ENCODE results near the gene KIF5A. TPM values are rescaled to one million over a fixed set of nuclear protein-coding genes. Genes with fewer than 3 reads are reported as not detected.
"Not testable (repeated sequence)": the region's sequence is repeated elsewhere in the genome, so short reads cannot be mapped to it uniquely, and the experiment has no call there.

The KIF5A gene
- total RNA-seq, 1 experiment from 2014 or later: not detected

DNA sequence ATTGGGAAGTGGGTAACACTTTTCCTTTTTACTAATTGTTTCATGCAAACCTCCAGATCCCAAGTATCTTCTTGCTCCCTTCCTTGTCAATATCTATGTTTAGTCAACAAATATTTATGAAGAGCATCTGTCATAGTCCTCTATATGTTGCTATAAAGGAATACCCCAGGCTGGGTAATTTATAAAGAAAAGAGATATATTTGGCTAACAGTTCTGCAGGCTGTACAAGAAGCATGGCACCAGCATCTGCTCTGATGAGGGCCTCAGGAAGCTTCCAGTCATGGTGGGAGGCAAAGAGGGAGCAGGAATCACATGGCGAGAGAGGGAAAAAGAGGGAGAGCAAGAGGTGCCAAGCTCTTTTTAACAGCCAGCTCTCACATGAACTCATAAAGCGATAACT is 4.6 kb downstream of the KIF5A start:
- no peak for DNase-seq (ENCODE audit: low spot score)

DNA sequence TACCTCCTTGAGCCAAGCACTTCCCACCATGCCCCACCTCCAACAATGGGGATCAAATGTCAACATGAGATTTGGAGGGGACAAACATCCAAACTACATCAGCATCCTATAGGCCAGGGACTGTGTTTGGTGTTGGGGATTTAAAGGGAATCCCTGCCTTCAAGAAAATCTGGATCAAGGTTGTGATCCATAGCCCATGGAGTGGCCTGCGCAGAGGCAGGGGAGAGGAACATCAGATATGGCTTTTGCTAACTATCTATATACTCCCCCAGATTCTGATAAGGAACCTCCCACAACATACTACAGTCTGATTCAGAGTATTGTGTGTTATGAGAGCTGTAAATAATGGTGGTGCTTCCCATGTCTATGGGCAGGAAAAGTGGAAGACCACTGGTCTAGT is 5.1 kb downstream of the KIF5A start:
- no peak for DNase-seq (ENCODE audit: low spot score)

DNA sequence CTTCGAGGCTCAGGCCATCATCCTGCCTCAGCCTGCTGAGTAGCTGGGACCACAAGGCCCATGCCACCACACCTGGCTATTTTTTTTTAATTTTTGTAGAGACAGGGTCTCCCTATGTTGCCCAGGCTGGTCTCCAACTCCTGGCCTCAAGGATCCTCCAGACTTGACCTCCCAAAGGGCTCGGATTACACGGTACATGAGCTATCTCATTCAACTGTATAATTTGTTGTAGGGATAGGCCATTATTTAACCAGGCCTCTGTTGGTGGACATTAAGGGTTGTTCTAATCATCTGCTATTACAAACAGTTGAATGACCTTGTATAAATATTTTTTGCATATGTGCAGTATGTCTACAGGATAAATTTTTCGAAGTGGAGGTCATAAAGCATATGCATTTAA is 9.0 kb downstream of the KIF5A start:
- no peak for DNase-seq (ENCODE audit: low spot score)

DNA sequence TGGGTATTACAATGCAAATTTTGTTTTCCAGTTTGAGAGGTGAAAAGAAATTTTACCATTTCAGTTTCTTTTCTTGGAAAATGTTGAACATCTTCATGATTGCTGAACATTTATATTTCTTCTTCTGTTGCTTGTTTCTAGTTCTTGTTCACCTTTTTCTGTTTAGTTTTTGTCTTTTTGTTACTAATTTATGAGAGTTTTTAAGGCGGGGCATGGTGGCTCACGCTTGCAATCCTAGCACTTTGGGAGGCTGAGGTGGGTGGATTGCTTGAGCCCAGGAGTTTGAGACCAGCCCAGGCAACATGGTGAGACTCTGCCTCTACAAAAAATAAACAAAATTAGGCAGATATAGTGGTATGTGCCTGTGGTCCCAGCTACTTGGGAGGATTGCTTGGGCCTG is 10.7 kb downstream of the KIF5A start:
- DNase-seq (ENCODE audit: low spot score): no peak

DNA sequence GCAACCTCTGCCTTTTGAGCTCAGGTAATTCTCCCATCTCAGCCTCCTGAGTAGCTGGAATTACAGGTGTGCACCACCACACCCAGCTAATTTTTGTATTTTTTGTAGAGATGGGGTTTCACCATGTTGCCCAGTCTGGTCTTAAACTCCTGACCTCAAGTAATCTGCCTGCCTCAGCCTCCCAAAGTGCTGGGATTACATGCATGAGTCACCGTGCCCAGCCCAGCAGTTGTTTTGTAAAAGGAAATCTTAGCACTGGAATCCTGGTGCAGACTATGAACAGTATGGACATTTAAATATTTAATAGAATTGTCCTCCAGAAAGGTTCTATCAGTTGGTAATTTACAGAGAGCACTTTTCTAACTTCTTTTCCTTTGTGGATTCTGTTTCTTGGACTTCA is 11.3 kb downstream of the KIF5A start:
- DNase-seq (ENCODE audit: low spot score): not testable (repeated sequence)

DNA sequence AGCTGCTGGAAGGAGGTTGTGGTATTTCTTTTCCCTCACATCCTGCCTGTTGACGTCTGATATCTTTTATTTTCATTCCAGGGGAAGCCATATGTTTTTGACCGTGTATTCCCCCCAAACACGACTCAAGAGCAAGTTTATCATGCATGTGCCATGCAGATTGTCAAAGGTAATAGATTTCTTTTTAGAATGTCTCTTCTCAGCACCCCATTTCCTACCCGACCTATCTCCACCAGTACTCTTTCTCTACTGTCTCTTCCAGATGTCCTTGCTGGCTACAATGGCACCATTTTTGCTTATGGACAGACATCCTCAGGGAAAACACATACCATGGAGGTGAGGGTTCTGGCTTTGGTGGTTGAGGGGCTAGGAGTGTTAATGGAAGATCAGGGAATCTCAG is 13.5 kb downstream of the KIF5A start:
- DNase-seq (ENCODE audit: low spot score): no peak

DNA sequence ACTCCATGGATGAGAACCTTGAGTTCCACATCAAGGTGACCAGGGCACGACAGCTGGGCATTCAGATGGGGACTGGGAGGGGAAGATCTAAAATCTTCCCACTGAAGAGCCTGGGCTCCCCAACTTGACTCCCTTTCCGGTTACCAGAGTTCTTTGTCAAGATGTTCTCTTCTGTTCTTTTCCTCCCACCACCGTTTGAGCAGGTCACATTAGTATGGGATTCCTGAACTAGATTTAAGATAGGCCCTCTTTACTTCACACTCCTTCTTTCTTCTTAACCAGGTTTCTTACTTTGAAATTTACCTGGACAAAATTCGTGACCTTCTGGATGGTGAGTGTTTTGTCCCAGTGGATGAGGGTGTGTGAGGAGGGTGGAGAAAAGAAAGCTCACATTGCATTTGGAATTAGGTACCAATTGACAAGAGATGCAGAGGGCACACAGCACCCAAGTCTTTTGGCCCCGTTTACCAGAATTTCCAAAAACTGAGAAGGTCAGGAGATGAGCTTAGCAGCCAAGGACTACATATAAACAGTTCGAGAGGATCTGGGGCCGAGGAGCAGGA is 14.4 kb downstream of the KIF5A start:
- no peak for DNase-seq (ENCODE audit: low spot score)

DNA sequence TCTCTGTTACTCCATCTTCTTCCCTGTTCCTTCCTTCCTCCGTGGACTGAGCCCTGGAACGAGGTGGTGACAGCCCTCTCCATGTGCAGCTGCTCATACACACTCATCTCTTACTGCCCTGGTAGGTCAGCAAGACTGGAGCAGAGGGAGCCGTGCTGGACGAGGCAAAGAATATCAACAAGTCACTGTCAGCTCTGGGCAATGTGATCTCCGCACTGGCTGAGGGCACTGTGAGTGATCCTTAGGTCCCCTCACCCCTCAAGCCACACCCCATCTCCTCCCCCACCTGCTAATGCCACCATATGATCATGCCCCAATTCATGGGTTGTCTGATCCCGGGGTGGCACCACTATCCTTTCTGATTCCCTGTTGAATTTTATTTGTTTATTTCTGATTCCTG is 19.0 kb downstream of the KIF5A start:
- no peak for DNase-seq (ENCODE audit: low spot score)

DNA sequence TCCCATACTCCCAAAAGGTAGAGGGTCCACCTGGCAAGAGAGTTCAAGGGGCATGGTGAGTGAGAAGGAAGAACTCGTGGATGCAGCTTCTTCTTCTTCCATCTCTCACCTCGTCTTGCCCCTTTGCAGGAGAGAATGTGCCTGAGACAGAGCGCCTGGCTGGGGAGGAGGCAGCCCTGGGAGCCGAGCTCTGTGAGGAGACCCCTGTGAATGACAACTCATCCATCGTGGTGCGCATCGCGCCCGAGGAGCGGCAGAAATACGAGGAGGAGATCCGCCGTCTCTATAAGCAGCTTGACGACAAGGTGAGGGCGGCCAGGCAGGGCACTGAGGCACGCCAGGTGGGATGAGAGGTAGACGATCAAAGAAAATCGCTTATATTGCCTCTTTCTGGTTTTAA is 20.0 kb downstream of the KIF5A start:
- no peak for DNase-seq (ENCODE audit: low spot score)

DNA sequence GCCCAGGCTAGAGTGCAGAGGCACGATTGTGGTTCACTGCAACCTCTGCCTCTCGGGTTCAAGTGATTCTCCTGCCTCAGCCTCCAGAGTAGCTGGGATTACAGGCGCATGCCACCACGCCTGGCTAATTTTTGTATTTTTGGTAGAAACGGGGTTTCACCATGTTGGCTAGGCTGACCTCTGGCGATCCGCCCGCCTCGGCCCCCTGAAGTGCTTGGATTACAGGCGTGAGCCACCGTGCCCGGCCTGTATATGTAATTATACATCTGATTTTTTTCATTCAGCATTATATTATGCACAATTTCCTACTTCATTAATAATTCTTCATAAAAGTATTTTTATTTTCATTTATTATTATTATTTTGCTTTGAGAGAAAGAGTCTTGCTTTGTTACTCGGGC is 20.6 kb downstream of the KIF5A start:
- DNase-seq (ENCODE audit: low spot score): not testable (repeated sequence)

DNA sequence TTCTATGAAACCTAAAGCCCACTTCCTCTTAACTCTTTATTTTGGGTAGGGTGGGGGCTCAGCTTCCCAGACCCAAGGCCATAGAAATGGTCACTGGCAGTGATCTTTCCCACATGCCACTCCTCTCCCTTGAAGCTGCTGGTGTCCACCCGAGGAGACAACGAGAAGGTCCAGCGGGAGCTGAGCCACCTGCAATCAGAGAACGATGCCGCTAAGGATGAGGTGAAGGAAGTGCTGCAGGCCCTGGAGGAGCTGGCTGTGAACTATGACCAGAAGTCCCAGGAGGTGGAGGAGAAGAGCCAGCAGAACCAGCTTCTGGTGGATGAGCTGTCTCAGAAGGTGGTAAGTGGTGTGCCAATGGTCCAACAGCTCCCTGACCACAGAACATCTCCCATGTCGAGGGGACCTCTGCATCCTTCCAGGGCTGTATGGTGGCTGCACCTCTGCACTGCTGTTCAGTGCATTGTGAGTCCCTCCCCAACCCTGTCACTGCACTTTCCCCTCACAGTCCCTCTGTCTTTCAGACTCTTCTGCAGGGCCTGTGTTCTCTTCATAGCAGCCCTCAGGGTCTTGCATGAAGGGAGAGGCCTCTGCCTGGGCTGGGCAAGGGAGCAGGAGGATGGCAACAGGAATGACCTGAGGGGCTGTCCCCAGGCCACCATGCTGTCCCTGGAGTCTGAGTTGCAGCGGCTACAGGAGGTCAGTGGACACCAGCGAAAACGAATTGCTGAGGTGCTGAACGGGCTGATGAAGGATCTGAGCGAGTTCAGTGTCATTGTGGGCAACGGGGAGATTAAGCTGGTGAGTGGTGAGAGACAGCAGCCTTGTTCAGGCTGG is 22.3 kb downstream of the KIF5A start:
- DNase-seq (ENCODE audit: low spot score): no peak

DNA sequence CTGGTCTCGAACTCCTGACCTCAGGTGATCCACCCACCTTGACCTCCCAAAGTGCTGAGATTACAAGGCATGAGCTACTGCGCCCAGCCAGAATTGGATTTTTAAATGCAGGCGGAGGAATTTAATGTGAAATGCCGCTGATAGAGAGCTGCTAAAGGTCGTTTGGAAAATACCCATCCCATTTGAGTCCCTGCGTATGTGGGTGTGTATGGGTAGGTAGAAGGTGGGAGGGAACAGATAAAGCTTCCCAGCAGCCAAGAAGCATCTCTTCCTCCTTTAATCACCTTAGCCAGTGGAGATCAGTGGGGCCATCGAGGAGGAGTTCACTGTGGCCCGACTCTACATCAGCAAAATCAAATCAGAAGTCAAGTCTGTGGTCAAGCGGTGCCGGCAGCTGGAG is 25.0 kb downstream of the KIF5A start:
- no peak for DNase-seq (ENCODE audit: low spot score)

DNA sequence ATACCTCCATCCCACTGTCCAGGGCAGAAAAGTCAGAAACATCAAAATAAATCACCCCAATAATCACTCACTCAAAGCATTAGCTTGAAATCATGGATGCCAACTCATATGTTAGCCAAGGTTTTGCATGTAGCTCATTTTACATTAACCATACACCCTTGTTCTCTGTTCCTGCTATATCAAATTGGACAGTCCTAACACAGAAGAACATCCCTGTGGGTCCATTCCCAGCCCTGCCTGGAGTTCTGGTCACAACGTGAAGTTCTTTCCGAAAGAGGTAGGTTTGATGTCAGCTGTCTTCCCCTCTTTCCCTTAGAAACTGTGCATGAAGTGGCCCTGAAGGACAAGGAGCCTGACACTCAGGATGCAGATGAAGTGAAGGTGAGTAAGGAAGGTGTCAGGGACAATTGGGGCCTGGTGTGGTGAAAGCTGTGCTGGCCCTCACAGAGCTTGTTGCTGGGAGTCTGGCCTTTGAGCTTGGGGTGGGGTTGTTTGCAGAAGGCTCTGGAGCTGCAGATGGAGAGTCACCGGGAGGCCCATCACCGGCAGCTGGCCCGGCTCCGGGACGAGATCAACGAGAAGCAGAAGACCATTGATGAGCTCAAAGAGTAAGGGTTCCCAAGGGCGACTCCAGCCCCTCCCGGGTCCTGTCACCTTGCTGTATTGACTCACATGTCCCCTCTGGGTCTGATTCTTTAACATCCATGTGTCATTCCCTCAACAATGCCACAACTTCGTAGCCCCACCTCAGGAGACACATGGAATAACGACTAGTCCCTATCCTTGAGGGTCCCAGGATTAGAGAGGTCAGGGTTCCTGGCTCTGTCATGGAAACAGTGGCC is 26.1 kb downstream of the KIF5A start:
- no peak for DNase-seq (ENCODE audit: low spot score)

DNA sequence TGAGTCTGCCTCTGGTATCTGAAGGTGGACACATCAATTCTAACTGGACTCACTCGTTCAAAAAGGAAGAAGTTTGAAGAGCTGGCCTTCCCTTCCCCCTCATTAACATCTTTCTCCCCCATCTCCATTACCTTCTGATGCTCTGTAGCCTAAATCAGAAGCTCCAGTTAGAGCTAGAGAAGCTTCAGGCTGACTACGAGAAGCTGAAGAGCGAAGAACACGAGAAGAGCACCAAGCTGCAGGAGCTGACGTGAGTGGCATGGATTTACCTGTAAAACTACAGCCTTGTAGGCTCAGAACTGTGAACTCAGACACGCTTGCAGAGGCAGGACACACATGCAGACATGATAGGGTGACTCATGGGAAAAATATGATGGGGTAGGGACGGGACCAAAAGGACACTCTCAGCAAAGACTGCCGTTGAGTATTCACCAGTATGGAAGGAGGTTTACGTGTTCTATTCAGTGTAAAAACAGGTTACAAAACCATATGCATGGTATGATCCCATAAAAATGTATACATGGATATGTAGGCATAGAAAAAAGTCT is 26.8 kb downstream of the KIF5A start:
- no peak for DNase-seq (ENCODE audit: low spot score)

DNA sequence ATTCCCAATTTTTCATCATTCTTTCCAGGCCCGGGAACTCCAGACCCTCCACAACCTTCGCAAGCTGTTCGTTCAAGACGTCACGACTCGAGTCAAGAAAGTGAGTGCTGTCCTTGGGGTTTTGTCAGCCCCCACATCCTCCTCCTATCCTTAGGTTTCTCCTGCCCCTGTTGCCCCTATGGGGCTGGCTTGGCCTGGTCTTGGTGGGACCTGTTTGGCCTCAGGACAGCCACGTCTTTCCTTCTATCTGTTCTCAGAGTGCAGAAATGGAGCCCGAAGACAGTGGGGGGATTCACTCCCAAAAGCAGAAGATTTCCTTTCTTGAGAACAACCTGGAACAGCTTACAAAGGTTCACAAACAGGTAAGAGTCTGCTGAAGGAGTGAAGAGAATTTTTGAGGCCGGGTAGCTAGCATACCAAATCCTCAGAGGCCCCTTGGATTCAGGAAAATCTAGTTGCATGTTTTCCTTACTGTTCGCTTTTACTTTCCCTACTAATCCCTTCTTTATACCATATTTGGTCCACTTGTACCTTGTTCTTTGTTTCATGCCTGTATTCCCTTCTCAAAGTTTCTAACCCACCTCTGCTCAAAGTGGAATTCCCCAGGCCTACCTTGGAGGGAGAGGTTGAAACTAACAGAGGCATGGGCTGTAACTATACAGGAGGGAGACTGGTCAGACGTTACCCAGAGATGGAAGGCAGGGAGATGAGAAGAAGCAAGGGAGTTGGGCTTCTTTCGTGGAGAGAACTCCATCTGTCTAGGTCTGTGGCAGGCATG is 28.3 kb downstream of the KIF5A start:
- no peak for DNase-seq (ENCODE audit: low spot score)

DNA sequence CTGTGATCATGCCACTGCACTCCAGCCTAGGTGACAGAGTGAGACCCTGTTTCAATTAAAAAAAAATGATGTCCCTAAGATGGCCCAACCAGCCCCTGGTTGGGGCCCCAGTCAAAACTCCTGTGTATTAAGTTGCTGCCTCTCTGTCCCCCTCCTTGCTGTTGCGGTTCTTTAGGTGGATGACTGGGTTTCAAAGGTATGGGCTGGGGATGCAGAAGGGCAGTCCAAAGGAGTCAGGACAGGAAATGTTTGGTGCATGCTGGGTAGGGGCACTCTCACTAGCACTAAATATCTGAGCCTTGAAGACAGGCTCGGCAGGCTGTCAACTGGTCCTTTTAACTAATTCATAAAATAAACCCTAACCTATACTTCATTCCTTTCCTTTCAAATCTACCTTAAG is 29.2 kb downstream of the KIF5A start:
- no peak for DNase-seq (ENCODE audit: low spot score)

DNA sequence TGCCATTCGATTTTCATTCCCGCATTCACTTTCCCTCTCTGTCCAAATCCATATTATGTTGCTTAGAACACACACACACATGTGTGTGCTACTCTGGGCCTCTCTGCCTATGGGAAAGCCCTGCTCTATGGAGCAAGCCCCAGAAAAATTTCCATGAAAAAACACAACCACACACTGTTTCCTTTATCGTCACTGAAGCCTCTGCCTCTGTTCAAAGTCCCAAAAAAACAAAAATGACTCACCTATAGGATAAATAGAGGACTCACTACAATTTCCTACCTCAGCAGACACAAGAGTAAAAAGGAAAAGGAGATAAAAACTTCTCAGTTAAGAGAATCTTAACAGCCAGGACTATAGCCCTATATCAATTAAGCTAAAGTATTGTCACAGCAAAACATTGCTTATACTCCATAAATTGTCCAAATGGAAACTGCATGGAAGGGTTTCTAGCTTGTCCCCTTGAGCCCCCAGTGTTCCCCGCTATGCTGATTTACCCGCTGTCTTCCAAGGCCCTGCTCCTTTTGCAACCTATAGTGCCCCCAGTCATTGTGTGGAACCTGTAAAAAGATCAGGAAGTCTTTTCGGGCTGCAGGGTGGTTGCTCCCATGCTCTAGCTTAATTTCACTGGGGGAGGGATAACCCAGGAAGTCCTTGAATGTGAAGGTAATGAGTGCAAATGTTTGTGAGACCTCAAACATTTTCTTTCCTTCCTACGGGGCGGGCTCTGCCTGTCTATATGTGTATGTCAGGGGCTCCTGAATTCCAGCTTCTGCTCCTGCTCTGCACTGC is 30.0 kb downstream of the KIF5A start:
- DNase-seq (ENCODE audit: low spot score): no peak

DNA sequence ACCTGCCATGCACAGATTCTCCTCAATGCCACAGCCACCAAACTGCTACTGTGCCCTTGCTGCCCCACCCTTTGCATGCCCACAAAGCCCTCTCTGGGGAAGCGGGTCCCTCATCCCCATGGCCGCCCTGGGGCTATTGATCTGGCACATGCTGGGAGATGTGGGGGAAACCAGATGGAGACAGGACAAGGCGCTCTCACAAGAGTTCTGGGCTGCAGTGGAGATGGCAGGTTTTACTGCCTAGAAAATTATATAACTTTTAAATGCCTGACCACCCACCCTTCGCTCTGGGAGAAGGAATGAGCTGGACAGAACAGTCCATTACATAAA is 30.6 kb downstream of the KIF5A start:
- DNase-seq (ENCODE audit: low spot score): no peak

DNA sequence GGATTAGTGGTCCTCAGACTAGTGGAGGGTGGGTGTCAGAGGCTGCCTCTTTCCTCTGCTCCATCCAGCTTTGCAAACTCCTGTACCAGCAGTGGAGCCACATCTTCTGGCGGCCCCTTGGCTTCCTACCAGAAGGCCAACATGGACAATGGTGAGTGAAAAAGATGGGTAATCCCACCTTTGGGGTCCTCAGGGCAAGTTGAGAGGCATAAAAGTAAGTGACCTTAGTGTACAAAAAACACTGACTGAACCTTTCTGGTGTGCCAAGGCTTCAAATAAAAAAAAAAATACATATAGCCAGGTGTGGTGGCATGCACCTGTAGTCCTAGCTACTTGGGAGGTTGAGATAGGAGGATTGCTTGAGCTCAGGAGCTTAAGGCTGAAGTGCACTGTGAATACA is 32.0 kb downstream of the KIF5A start:
- DNase-seq (ENCODE audit: low spot score): no peak

DNA sequence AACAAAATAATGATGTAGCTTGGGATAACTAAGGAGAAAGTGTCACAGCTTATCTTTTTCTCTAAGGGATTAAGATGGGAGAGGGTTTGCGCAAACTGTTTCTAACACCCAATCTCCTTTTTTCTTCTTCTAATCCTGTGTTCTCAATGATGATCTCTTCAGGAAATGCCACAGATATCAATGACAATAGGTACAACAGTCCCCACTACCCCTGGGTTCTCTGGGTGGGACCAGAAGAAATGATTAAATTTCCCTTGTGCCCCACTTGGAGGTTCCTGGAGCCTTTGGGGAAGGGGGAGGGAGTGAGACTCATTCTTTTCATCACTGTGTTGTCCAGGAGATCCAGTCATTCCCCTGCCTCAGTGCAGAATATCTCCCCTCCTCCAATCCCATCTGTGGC is 32.6 kb downstream of the KIF5A start:
- no peak for DNase-seq (ENCODE audit: low spot score)

Measured in HT-29 (cell line).